GM19099 (cell line): ENCODE measurements around the gene AMOT.

ENCODE experiments used
- POLR2A ChIP-seq: IDR thresholded peaks from 3 replicates; pipeline ENCODE4 v1.6.1; 2011; ENCODE audit warnings: low read depth; ENCODE audit not compliant: insufficient read length; ENCODE audit errors: extremely low read depth

Gene AMOT

GRCh38 chrX:112840382-112841113 lies at the start of gene AMOT:
Gene AMOT (minus strand): TSS chrX:112840831. CDS start chrX:112823126, 17,705 bp downstream.
- TF ChIP-seq POLR2A, result no peak

- no peak for TF ChIP-seq POLR2A
Observed at GRCh38 chrX:112889400-112889799, 48.8 kb upstream of the AMOT start.

- TF ChIP-seq POLR2A, result no peak
Observed at GRCh38 chrX:112888916-112889315, 48.3 kb upstream of the AMOT start.

- TF ChIP-seq POLR2A, result no peak
Observed at GRCh38 chrX:112877771-112878173, 37.1 kb upstream of the AMOT start.

GRCh38 chrX:112874614-112875013 lies 34.0 kb upstream of the AMOT start:
- no peak for TF ChIP-seq POLR2A

- TF ChIP-seq POLR2A, result no peak
Observed at GRCh38 chrX:112874175-112874574, 33.5 kb upstream of the AMOT start.

GRCh38 chrX:112868586-112868985 lies 28.0 kb upstream of the AMOT start:
- TF ChIP-seq POLR2A, result no peak

GRCh38 chrX:112867570-112867969 lies 26.9 kb upstream of the AMOT start:
- no peak for TF ChIP-seq POLR2A

- TF ChIP-seq POLR2A, result no peak
Observed at GRCh38 chrX:112866175-112866574, 25.5 kb upstream of the AMOT start.

- no peak for TF ChIP-seq POLR2A
Observed at GRCh38 chrX:112865464-112866025, 24.9 kb upstream of the AMOT start.

GRCh38 chrX:112863850-112864249 lies 23.2 kb upstream of the AMOT start:
- TF ChIP-seq POLR2A, result no peak

- no peak for TF ChIP-seq POLR2A
Observed at GRCh38 chrX:112857478-112857878, 16.8 kb upstream of the AMOT start.

- no peak for TF ChIP-seq POLR2A
Observed at GRCh38 chrX:112852851-112853250, 12.2 kb upstream of the AMOT start.

GRCh38 chrX:112851806-112852205 lies 11.2 kb upstream of the AMOT start:
- TF ChIP-seq POLR2A, result no peak

GRCh38 chrX:112851161-112851779 lies 10.6 kb upstream of the AMOT start:
- no peak for TF ChIP-seq POLR2A

GRCh38 chrX:112849016-112849415 lies 8.4 kb upstream of the AMOT start:
- TF ChIP-seq POLR2A, result no peak

- no peak for TF ChIP-seq POLR2A
Observed at GRCh38 chrX:112846782-112847181, 6.2 kb upstream of the AMOT start.

- no peak for TF ChIP-seq POLR2A
Observed at GRCh38 chrX:112846187-112846586, 5.6 kb upstream of the AMOT start.
